ENCODE results near the gene TAF6. TPM values are rescaled to one million over a fixed set of nuclear protein-coding genes. Genes with fewer than 3 reads are reported as not detected.
A peak's percentile ranks its signal among the peaks of the same experiment; 100 is the strongest.

TAF6 gene
- total and polyA plus RNA-seq, 9 of the 15 experiments (the other 6 are each of a cell fraction or from before 2014, with no cell fraction given) = 0.78 to 78.7 (median 21.3) TPM

DNA sequence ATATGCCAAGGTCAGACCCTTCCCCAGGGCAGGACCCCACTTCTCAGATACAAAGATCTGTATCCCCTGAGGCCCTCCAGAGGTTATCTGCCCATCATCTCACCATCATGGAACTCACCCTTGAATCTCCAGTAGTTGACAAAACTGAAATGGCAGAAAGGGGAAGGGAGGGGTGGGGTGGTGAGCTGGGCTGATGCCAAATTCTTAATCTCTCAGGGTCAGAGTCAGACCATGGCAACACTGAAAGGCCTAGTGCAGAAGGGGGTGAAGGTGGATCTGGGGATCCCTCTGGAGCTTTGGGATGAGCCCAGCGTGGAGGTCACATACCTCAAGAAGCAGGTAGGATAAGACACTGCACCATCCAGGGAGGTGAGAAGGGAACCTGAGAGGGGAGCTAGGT lies 3.4 kb upstream of the TAF6 start (continued):
- TF ChIP-seq MTF1 (CRISPR knock-in tag; IDR thresholded peaks at IDR 0.05; ENCODE audit: borderline replicate concordance) (no peak), ZNF408 (CRISPR knock-in tag; IDR thresholded peaks at IDR 0.05; ENCODE audit: low read depth) (no peak), POU5F1 (IDR thresholded peaks at IDR 0.05; ENCODE audit: borderline replicate concordance, low read depth, low read length, partially characterized antibody) (no peak), BRCA1 (IDR thresholded peaks at IDR 0.05) (no peak), BRCA1 (CRISPR knock-in tag; IDR thresholded peaks at IDR 0.05) (no peak), MTA1 (IDR thresholded peaks at IDR 0.05; ENCODE audit: borderline replicate concordance) (no peak), CBFA2T3 (IDR thresholded peaks at IDR 0.05) (0 out of 2 replicates have a peak, but pooled peaks have one; percentile 28), SPI1 (IDR thresholded peaks at IDR 0.05; ENCODE audit: borderline replicate concordance, low read depth, low read length) (peak; percentile 73), NCOA1 (IDR thresholded peaks at IDR 0.05; ENCODE audit: low read depth) (no peak), RHOXF2B (CRISPR knock-in tag; conservative IDR thresholded peaks at IDR 0.05) (no peak), ZBTB7A (IDR thresholded peaks at IDR 0.05; ENCODE audit: borderline replicate concordance, control insufficient read depth, low read depth, low read length) (peak; percentile 37; the same call in 1 of the 2 replicates), PHTF2 (CRISPR knock-in tag; IDR thresholded peaks at IDR 0.05) (no peak), FOS (IDR thresholded peaks at IDR 0.05; ENCODE audit: extremely low read depth, insufficient read length) (no peak)
- TF ChIP-seq, protein P1, sequence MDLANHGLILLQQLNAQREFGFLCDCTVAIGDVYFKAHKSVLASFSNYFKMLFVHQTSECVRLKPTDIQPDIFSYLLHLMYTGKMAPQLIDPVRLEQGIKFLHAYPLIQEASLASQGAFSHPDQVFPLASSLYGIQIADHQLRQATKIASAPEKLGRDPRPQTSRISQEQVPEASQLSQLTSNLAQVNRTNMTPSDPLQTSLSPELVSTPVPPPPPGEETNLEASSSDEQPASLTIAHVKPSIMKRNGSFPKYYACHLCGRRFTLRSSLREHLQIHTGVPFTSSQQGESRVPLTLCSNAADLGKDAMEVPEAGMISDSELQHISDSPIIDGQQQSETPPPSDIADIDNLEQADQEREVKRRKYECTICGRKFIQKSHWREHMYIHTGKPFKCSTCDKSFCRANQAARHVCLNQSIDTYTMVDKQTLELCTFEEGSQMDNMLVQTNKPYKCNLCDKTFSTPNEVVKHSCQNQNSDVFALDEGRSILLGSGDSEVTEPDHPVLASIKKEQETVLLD (IDR thresholded peaks at IDR 0.05) = peak; percentile 46; the same call in 1 of the 2 replicates

Data from K562 (cell line).